HG03280 (cell line): ENCODE data around the gene LSAMP.
A peak's percentile ranks its signal among the peaks of the same experiment; 100 is the strongest.
"Not testable (repeated sequence)": the region's sequence is repeated elsewhere in the genome, so short reads cannot be mapped to it uniquely, and the experiment has no call there.

Experiments
- ATAC-seq: cut with Tn5 transposase; IDR thresholded peaks from one replicate; pipeline ENCODE4 v1.9.1; 2021; ENCODE audit warnings: mild to moderate bottlenecking, moderate library complexity; ENCODE audit not compliant: unreplicated experiment

The LSAMP gene

GRCh38 chr3:116124166-116124565 lies 321.1 kb downstream of the LSAMP start:
- no peak for ATAC-seq

- no peak for ATAC-seq
These were observed 326.7 kb downstream of the LSAMP start for GRCh38 chr3:116118475-116119169.

GRCh38 chr3:116114586-116114985 lies 330.7 kb downstream of the LSAMP start:
- no peak for ATAC-seq

- no peak for ATAC-seq
These were observed 332.6 kb downstream of the LSAMP start for GRCh38 chr3:116112696-116113095.

- ATAC-seq: no peak
These were observed 333.5 kb downstream of the LSAMP start for GRCh38 chr3:116111765-116112164.

- no peak for ATAC-seq
These were observed 341.3 kb downstream of the LSAMP start for GRCh38 chr3:116103868-116104530.

GRCh38 chr3:116102037-116102436 lies 343.2 kb downstream of the LSAMP start:
- no peak for ATAC-seq

GRCh38 chr3:116097226-116097625 lies 348.1 kb downstream of the LSAMP start:
- no peak for ATAC-seq

- no peak for ATAC-seq
These were observed 348.7 kb downstream of the LSAMP start for GRCh38 chr3:116096631-116097030.

GRCh38 chr3:116093374-116093773 lies 351.9 kb downstream of the LSAMP start:
- ATAC-seq: no peak

GRCh38 chr3:116087426-116087825 lies 357.9 kb downstream of the LSAMP start:
- ATAC-seq: no peak

GRCh38 chr3:116084999-116085791 lies 360.1 kb downstream of the LSAMP start:
- ATAC-seq: no peak

GRCh38 chr3:116083683-116084082 lies 361.6 kb downstream of the LSAMP start:
- ATAC-seq: no peak

- no peak for ATAC-seq
These were observed 366.7 kb downstream of the LSAMP start for GRCh38 chr3:116078561-116078960.

- no peak for ATAC-seq
These were observed 367.7 kb downstream of the LSAMP start for GRCh38 chr3:116077557-116077956.

GRCh38 chr3:116077059-116077458 lies 368.2 kb downstream of the LSAMP start:
- no peak for ATAC-seq

GRCh38 chr3:116070516-116071278 lies 374.6 kb downstream of the LSAMP start:
- not testable (repeated sequence) for ATAC-seq

GRCh38 chr3:116070061-116070460 lies 375.2 kb downstream of the LSAMP start:
- ATAC-seq: no peak

GRCh38 chr3:116069024-116069423 lies 376.3 kb downstream of the LSAMP start:
- no peak for ATAC-seq

GRCh38 chr3:116067326-116067725 lies 378.0 kb downstream of the LSAMP start:
- peak; percentile 80 for ATAC-seq

- no peak for ATAC-seq
These were observed 379.8 kb downstream of the LSAMP start for GRCh38 chr3:116065501-116065900.
